Activated CD4-positive, CD25-positive, alpha-beta regulatory T cell treated with anti-CD3 and anti-CD28 coated beads, Interleukin-2, amount 50 U/mL, for 72 hours (primary cell): Measurements from ENCODE around the gene DPP10.
"Not testable (repeated sequence)": the region's sequence is repeated elsewhere in the genome, so short reads cannot be mapped to it uniquely, and the experiment has no call there.

Experiments used
- DNase-seq: peaks from one replicate; pipeline ENCODE4 v3.0.0; 2021

Gene DPP10

DNA sequence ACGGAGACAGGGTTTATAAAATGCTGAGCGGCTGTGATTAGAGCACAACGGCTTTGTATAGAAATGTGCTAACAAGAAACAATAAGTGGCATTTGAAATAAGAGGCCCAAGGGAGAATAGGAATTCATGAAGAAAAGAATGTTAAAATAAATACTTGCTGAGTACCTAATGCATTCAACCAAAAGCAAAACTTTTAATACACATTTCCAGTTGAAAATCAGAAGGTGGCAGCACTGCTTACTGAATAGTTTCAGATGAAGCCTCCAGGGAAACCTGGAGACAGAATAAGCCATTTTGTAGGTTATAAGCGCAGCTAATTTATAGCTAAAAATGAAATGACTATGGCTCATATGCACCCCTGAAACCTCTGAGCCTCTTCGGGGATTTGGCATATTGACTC, 286.6 kb downstream of the DPP10 start:
- DNase-seq, result no peak

- no peak for DNase-seq
Observed at GRCh38 chr2:114735126-114735525, 292.7 kb downstream of the DPP10 start.

- no peak for DNase-seq
Observed at GRCh38 chr2:114742245-114742644, 299.8 kb downstream of the DPP10 start.

- no peak for DNase-seq
Observed at GRCh38 chr2:114745700-114746099, 303.3 kb downstream of the DPP10 start.

GRCh38 chr2:114748175-114748574, 305.7 kb downstream of the DPP10 start:
- not testable (repeated sequence) for DNase-seq

DNA sequence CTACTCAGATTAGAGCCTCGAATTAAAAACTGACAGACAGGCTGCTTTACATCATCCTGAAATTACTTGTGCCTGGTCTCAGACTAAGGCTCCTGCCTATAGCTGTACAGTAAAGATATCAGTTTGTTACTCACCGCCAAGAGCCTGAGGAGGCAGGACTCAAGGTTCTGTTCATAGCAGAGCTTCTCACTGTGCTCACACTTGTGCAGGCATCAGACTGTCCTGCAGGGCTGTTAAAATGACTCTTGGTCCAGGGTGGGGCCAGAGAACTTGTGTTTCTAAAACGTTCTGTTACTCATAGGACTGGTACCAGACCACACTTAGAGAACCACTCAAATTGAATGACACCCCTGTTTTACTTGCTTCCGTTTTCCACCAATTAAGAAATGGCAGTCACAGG, 310.0 kb downstream of the DPP10 start:
- DNase-seq, result no peak

DNA sequence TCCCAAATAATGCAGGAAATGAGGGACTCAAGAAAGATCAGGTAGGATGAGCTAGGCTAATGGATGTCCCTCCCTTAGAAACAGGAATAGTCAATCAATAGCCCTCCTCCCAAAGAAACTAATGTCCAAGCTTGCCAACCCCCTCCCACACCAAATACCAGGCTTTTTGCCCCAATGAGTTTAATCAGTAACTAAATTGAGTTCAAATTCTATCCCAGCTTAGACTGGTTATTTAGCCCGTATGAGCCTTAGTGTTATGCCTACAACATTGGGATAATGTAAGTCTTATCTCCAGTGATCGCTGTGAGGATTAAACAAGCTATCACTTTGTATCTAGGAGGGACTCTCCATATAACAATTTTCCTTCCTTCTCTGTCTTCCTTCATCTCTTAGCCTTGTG, 310.7 kb downstream of the DPP10 start:
- DNase-seq, result no peak

DNA sequence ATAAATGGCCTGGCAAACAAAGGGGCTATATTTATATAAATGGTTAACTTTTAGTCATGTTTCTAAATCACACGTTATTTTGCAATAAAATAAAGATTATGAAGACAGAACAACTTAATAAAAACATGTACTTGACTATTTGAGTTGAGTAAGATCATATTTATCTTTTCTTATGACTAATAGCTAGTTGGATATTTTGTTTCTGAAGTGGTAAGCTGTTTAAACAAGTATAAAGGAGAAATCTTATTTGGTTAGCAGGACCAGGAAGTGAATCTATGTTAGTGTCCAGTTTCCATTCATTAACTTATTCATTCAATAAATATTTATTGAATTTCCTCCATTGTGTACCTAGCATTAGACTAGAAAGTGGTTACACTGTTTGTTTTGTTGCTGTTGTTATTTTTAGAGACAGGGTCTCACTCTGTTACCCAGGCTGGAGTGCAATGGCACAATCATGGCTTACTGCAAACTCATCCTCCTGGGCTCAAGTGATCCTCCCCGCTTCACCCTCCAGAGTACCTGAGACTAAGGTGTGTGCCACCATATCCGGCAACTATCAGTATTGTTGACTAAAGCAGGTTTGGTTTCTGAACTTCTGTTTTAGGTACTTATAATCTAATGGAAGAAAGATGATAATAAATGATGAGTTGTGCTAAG, 312.6 kb downstream of the DPP10 start:
- DNase-seq, result no peak

- DNase-seq, result no peak
Observed at GRCh38 chr2:114762376-114762775, 319.9 kb downstream of the DPP10 start.

GRCh38 chr2:114762986-114763385, 320.5 kb downstream of the DPP10 start:
- no peak for DNase-seq

- no peak for DNase-seq
Observed at GRCh38 chr2:114769110-114769509, 326.7 kb downstream of the DPP10 start.

GRCh38 chr2:114769991-114770390, 327.6 kb downstream of the DPP10 start:
- no peak for DNase-seq

DNA sequence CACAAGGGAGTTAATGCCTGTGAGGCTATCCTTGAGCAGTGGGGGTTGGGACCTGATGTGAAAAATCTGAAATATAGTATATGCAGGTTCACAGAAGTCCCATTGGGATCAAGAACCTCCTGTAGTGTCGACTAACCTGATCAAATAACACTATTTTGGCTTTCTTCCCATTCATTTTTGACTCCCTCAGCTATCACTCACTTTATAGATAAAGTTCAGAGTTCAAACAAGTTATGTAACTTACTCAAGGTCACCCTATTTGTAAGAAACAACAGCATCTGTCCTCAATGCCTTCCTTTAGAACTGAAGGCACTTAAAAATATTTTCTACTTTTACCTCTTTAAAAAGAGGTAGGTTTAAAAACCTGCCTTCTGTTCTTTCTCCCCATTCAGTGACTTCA, 341.6 kb downstream of the DPP10 start:
- no peak for DNase-seq

- DNase-seq, result no peak
Observed at GRCh38 chr2:114784890-114785583, 342.6 kb downstream of the DPP10 start.

- no peak for DNase-seq
Observed at GRCh38 chr2:114786901-114787300, 344.5 kb downstream of the DPP10 start.

- DNase-seq, result no peak
Observed at GRCh38 chr2:114787486-114787885, 345.0 kb downstream of the DPP10 start.

DNA sequence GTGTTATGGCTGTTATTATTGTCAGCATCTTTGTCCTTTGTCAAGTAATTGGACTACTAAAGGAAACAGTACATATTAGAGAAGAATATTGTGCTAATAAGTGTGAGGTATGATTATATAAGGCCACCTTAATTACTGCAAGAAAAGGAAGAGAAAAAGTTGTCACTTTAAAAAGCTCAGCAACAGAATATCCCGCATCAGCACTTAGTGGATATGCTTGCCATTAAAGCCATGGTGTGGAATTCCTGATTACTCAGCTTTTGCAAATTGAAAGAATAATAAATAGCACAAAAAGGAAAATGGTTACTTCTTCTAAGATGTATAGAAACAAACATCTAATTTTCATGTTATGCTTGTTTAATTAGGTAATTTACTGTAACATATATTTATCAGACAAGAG, 347.5 kb downstream of the DPP10 start:
- no peak for DNase-seq

GRCh38 chr2:114797540-114797939, 355.1 kb downstream of the DPP10 start:
- DNase-seq, result no peak

DNA sequence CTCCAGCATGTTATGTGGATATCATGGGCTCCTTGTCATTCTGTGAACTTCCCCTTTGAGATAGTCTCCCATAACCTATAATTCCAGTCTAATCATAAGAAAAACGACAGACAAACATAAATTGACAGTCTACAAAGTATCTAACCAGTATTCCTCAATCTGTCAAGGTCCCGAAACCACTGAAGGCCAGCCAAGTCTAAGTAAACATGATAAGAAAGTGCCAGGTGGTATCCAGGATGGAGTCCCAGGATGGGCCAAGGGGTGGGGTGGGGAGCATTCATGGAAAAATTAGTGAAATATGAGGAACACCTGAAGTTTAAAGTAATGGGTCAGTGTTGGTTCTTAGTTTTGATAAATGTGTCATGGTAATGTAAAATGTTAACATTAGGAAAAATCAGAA, 355.5 kb downstream of the DPP10 start:
- DNase-seq, result no peak

DNA sequence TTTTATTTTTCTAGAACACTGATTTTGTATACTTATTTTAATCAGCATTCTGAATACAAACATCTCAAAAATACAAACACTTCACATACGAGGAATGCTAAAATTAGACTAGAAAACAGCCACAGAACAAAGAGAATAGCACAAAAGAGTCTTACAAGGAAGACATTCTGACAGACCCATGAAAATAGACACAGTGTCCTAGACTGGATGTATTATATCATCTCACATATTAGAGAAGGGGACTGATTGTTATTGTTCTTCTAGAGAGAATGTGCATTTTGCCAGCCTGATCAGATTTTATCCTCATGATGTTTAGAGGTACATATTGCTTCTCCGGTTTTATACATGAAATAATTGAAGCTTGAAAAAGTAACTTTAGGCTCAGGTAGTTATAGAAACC, 357.9 kb downstream of the DPP10 start:
- DNase-seq, result no peak

DNA sequence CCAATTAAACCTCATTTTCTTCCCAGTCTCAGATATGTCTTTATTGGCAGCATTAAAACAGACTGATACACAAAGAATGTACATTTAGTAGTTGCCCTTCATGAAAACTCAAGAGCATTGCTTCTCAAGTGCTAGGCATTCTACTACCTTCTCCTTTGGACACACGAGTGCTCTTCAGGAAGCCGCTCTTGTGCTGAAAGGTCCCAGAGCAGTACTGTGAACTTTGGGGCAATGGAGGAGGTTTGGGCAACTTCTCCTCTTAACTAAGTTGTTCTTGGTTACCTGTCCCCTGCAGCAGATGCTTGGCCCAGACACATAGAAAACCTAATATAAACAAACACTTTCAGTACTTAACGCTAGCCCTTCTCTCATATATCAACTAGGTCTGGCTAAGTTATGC, 362.8 kb downstream of the DPP10 start:
- DNase-seq, result no peak

GRCh38 chr2:114810092-114810491, 367.7 kb downstream of the DPP10 start:
- DNase-seq, result no peak

GRCh38 chr2:114812261-114812660, 369.8 kb downstream of the DPP10 start:
- no peak for DNase-seq

DNA sequence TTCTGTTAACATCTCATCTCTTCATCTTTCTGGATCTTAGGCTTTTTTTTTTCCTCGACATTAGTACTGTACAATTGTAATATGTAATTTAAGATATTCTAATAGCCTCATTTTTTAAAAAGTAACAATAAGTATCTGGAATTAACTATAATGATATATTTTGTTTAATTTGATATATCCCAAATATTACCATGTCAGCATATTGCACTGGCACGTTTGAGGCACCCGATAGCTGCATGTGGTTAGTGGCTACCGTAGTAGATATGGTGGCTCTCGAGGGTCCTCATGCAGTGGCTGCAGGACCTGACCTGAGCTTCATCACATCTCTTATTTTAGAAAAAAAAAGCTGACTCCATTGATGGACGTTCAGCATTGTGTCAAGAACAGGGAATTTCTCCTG, 371.9 kb downstream of the DPP10 start:
- no peak for DNase-seq

DNA sequence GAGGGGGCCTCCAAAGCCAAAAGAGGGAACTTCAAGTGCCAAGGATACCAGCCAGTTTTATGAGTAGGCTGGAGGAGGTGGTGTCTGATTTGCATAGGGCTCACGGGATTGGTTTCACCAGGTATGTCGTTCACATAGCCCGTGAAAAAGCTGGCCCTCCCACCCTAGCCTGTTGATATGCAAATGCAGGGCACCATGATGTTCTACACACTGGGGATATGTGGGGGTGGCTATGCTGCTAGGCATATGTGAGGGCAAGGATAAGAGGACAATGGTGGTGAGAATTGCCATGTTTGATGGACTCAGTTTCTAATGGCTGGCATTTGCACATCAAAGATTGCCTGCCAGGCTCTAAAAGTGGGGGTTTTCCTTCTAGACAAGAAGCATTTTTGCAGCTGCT, 378.6 kb downstream of the DPP10 start:
- DNase-seq, result no peak
